ENCODE measurements around the gene TMEM109. TPM values are rescaled to one million over a fixed set of nuclear protein-coding genes. Genes with fewer than 3 reads are reported as not detected.

TMEM109 gene
- total RNA-seq, 2 experiments from 2014 or later = 27.8 to 32.9 TPM

- Histone ChIP-seq H3K9me3 (ENCODE audit: control insufficient read depth in 1 of 2, insufficient read depth in 1 of 2, low read length in 2 of 2) (peaks cover 0 to 14% of the 10 kb centered on the region in 2 experiments), H3K4me1 (ENCODE audit: insufficient read depth, low read length) (peaks cover 22% of the 10 kb centered on the region), H3K27ac (ENCODE audit: low read depth in 1 of 2, low read length in 2 of 2) (no peak overlapping the region), H3K4me3 (ENCODE audit: low read length) (no peak overlapping the region), H3K36me3 (ENCODE audit: insufficient read depth, low read length) (peaks cover 11% of the 10 kb centered on the region), H3K27me3 (ENCODE audit: control insufficient read depth in 1 of 2, insufficient read depth in 2 of 2, low read length in 2 of 2) (peaks cover 25 to 28% of the 10 kb centered on the region in 2 experiments)
- POLR2A ChIA-PET = interaction anchor here (0.6 to 1.3 kb wide), 2 partner anchors 23 to 275 kb away, joined by 3 read pairs; no protein-coding TSS in a partner anchor
- Mint-ChIP-seq H3K36me3 (ENCODE audit: low read depth) (peaks cover 10% of the 10 kb centered on the region), H3K4me1 (ENCODE audit: low read depth) (peaks cover 5% of the 10 kb centered on the region), H3K4me3 (no peak overlapping the region), H3K27ac (no peak overlapping the region), H3K27me3 (peaks cover 24% of the 10 kb centered on the region), H3K9me3 (no peaks in the 10 kb centered on the region)
- CTCF ChIA-PET = interaction anchor here (1.0 kb wide), 1 partner anchor 43 kb away, joined by 3 read pairs; the partner anchor contains the start of gene CD6
- ATAC-seq (ENCODE audit: poor library complexity) (no peak), DNase-seq (no peak)
- intact Hi-C loops (cut with DNase I, micrococcal nuclease) = no loop called here
- TF ChIP-seq CTCF (IDR thresholded peaks at IDR 0.05) = no peak
These were observed 13.6 kb downstream of the TMEM109 start for GRCh38 chr11:60927600-60927999.

GRCh38 chr11:60928563-60929001, 14.6 kb downstream of the TMEM109 start:
- DNase-seq (no peak), ATAC-seq (ENCODE audit: poor library complexity) (no peak)
- Mint-ChIP-seq H3K27me3 (peaks cover 18% of the 10 kb centered on the region), H3K4me3 (no peak overlapping the region), H3K36me3 (ENCODE audit: low read depth) (peaks cover under 1% of the 10 kb centered on the region), H3K27ac (no peak overlapping the region), H3K4me1 (ENCODE audit: low read depth) (peaks cover 5% of the 10 kb centered on the region), H3K9me3 (no peaks in the 10 kb centered on the region)
- no peak overlapping the region for H3K27ac ChIP-seq (ENCODE audit: low read depth in 1 of 2, low read length in 2 of 2)
- peaks cover 18 to 23% of the 10 kb centered on the region in 2 experiments for H3K27me3 ChIP-seq (ENCODE audit: control insufficient read depth in 1 of 2, insufficient read depth in 2 of 2, low read length in 2 of 2)
- ChIA-PET POLR2A (no interaction called here), CTCF (no interaction called here)
- peaks cover 0 to 13% of the 10 kb centered on the region in 2 experiments for H3K9me3 ChIP-seq (ENCODE audit: control insufficient read depth in 1 of 2, insufficient read depth in 1 of 2, low read length in 2 of 2)
- intact Hi-C loops (cut with DNase I, micrococcal nuclease) = no loop called here
- H3K36me3 ChIP-seq (ENCODE audit: insufficient read depth, low read length) = peaks cover 2% of the 10 kb centered on the region
- peaks cover 19% of the 10 kb centered on the region for H3K4me1 ChIP-seq (ENCODE audit: insufficient read depth, low read length)
- TF ChIP-seq CTCF (IDR thresholded peaks at IDR 0.05) = no peak
- H3K4me3 ChIP-seq (ENCODE audit: low read length) = no peak overlapping the region

GRCh38 chr11:60929764-60930163, 15.8 kb downstream of the TMEM109 start:
- H3K27ac Mint-ChIP-seq = no peak overlapping the region
- peaks cover 18% of the 10 kb centered on the region for H3K27me3 Mint-ChIP-seq
- H3K4me3 ChIP-seq (ENCODE audit: low read length) = no peak overlapping the region
- H3K4me3 Mint-ChIP-seq = no peak overlapping the region
- H3K4me1 Mint-ChIP-seq (ENCODE audit: low read depth) = peaks cover 5% of the 10 kb centered on the region
- H3K9me3 Mint-ChIP-seq = no peaks in the 10 kb centered on the region
- no peaks in the 10 kb centered on the region for H3K36me3 Mint-ChIP-seq (ENCODE audit: low read depth)
- H3K36me3 ChIP-seq (ENCODE audit: insufficient read depth, low read length) = no peaks in the 10 kb centered on the region
- H3K4me1 ChIP-seq (ENCODE audit: insufficient read depth, low read length) = peaks cover 9% of the 10 kb centered on the region
- no peak overlapping the region for H3K27ac ChIP-seq (ENCODE audit: low read depth in 1 of 2, low read length in 2 of 2)
- CTCF ChIA-PET = interaction anchor here (0.7 kb wide), 1 partner anchor 522 kb away, joined by 3 read pairs; no protein-coding TSS in a partner anchor
- peaks cover 8 to 13% of the 10 kb centered on the region in 2 experiments for H3K27me3 ChIP-seq (ENCODE audit: control insufficient read depth in 1 of 2, insufficient read depth in 2 of 2, low read length in 2 of 2)
- no peak for TF ChIP-seq CTCF (IDR thresholded peaks at IDR 0.05)
- POLR2A ChIA-PET = no interaction called here
- peaks cover 0 to 6% of the 10 kb centered on the region in 2 experiments for H3K9me3 ChIP-seq (ENCODE audit: control insufficient read depth in 1 of 2, insufficient read depth in 1 of 2, low read length in 2 of 2)
- ATAC-seq (ENCODE audit: poor library complexity) (no peak), DNase-seq (no peak)
- intact Hi-C loops (cut with DNase I, micrococcal nuclease) = no loop called here

Data from CD4-positive, alpha-beta T cell (primary cell).